A673 (cell line): Measurements from ENCODE around the gene SRGAP1.

Source experiments
- EZH2 ChIP-seq: fragments of 200-600 bp; sonication (generic); IDR thresholded peaks from 2 replicates; pipeline ENCODE4 v1.6.1; 2017; ENCODE audit warnings: borderline replicate concordance, low read depth, mild to moderate bottlenecking, mixed read lengths, antibody characterized with exemption, low read length; ENCODE audit not compliant: poor library complexity, severe bottlenecking
- TF ChIP-seq, protein P1 (sequence below): fragments of 300-800, 200-600 bp; sonication (generic); conservative IDR thresholded peaks from 2 replicates; pipeline ENCODE4 v1.5.1; 2017; ENCODE audit warnings: low read depth, mild to moderate bottlenecking, antibody characterized with exemption, low read length, moderate library complexity, mixed read lengths

GRCh38 chr12:63804746-63805145 lies 39.8 kb upstream of the SRGAP1 start:
- TF ChIP-seq, protein P1, sequence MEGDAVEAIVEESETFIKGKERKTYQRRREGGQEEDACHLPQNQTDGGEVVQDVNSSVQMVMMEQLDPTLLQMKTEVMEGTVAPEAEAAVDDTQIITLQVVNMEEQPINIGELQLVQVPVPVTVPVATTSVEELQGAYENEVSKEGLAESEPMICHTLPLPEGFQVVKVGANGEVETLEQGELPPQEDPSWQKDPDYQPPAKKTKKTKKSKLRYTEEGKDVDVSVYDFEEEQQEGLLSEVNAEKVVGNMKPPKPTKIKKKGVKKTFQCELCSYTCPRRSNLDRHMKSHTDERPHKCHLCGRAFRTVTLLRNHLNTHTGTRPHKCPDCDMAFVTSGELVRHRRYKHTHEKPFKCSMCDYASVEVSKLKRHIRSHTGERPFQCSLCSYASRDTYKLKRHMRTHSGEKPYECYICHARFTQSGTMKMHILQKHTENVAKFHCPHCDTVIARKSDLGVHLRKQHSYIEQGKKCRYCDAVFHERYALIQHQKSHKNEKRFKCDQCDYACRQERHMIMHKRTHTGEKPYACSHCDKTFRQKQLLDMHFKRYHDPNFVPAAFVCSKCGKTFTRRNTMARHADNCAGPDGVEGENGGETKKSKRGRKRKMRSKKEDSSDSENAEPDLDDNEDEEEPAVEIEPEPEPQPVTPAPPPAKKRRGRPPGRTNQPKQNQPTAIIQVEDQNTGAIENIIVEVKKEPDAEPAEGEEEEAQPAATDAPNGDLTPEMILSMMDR: no peak
- no peak for TF ChIP-seq EZH2
